GM18502 (cell line): ENCODE results near the gene RAD51B.

Source experiments
- ATAC-seq: cut with Tn5 transposase; IDR thresholded peaks from one replicate; pipeline ENCODE4 v1.9.1; 2021; ENCODE audit warnings: mild to moderate bottlenecking; ENCODE audit not compliant: unreplicated experiment, poor library complexity

RAD51B gene

GRCh38 chr14:68768316-68768715 is 948.7 kb downstream of the RAD51B start:
- no peak for ATAC-seq

DNA sequence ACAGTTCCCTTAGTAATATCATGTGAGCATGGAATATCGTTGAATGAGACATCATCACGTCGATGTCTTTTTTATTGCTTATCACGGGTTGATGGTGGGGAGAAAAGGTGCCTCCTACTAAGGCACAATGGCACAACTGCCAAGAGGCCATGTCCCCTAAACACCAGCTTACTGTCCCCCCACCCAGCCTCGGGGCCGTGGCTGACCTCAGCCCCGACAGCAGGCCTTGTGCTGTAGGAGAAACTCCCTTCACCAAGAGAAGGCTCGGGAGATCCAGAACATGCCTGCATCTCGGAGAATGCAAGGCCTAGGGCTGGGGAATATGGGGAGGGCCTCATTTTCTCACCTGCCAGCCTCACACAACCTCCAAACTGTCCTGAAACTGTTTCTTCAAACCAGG is 950.5 kb downstream of the RAD51B start:
- no peak for ATAC-seq

GRCh38 chr14:68770553-68771286 is 951.1 kb downstream of the RAD51B start:
- ATAC-seq: no peak

DNA sequence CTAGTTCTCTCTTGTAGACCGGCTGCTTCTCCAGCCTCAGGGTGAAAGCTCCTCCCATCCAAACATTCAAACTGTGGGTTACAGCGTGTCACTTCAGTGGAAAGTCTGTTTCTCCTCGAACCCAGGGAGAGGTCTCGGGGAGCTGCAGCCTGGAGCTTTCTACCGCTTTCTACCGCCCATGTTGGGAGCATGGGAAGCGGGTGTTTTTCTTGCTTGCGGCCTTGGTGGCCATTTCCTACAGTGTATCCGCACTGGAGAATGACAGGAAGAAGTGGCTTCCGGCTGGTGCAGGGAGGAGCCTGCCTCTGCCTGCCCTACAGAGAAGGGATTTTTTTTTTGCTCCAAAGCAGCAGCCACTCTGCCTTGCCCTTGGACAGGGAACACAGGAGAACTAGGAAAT is 952.1 kb downstream of the RAD51B start:
- no peak for ATAC-seq

- no peak for ATAC-seq
Measured at GRCh38 chr14:68772761-68773381, 953.3 kb downstream of the RAD51B start.

- ATAC-seq: no peak
Measured at GRCh38 chr14:68774771-68775613, 955.4 kb downstream of the RAD51B start.

DNA sequence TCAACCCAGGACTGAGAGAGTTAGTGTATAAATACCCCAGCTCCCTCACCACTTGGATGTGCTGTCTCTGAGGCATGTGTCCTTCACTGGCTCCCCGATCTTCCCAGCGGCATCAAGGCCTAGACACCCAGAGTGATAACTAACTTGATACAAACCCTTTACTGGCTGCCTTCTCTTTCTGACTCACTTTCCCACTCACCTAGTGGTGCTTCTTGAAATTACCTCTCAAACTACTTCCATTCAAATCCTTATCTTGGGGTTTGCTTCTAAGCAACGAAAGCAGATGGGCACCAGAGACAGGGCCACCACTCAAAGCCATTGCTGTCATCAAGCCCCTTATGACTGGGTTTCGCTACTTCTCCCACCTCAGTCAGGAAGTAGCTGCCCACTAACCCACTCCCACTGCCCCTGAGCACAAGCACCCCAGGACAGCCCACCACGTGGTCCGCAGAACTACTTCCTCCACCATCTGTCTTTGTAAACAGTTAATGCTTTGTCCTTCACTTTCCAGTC is 956.1 kb downstream of the RAD51B start:
- no peak for ATAC-seq

GRCh38 chr14:68777644-68778043 is 958.1 kb downstream of the RAD51B start:
- ATAC-seq: no peak
